ENCODE data around the gene EDC4. TPM values are rescaled to one million over a fixed set of nuclear protein-coding genes. Genes with fewer than 3 reads are reported as not detected.

Gene EDC4
- total and polyA plus RNA-seq, 9 of the 15 experiments (the other 6 are each of a cell fraction or from before 2014, with no cell fraction given) = 1.1 to 131 (median 74.0) TPM

DNA sequence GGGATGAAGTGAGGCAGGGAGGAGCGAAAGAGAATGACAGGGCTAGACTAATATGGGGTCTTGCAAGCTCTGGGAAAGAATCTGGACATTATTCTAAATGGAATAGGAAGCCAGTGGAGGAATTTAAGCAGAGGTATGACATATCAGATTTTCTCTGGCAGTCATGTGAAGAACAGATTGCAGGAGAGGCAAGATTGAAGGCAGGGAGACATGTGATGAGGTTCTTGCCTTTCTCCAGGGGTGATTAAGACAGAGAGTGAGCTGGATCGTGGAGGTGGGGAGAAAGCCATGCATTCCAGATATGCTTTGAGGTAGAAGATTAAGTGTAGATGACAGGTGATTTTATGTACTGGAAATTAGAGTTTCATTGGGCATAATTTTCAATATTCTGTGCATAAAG, 35.0 kb upstream of the EDC4 start:
- Histone ChIP-seq H4K20me1 (replicated peaks; ENCODE audit: control insufficient read depth, insufficient read depth, low read length) (no peaks in the 10 kb centered on the region), H3K4me2 (ENCODE audit: insufficient read depth, low read length) (no peak overlapping the region), H2AFZ (ENCODE audit: low read depth, low read length) (no peak overlapping the region), H3K27me3 (ENCODE audit: control insufficient read depth in 2 of 2, insufficient read depth in 2 of 2, low read length in 2 of 2) (no peaks in the 10 kb centered on the region), H3K9me1 (ENCODE audit: control insufficient read depth, insufficient read depth, low read length) (no peaks in the 10 kb centered on the region), H3K9me3 (replicated peaks; ENCODE audit: control insufficient read depth, insufficient read depth, low read depth, low read length) (no peaks in the 10 kb centered on the region), H3K4me1 (replicated peaks in 1 of 2; ENCODE audit: control insufficient read depth in 2 of 2, insufficient read depth in 2 of 2, low read length in 2 of 2) (peaks cover 13 to 32% of the 10 kb centered on the region in 2 experiments; a peak in 4 of 5 replicates), H3K4me3 (no peak overlapping the region), H3K9ac (ENCODE audit: insufficient read depth in 1 of 2, low read depth in 2 of 2, low read length in 2 of 2) (no peak overlapping the region), H3K27ac (ENCODE audit: extremely low read depth, low read depth, low read length) (no peak overlapping the region), H3K36me3 (ENCODE audit: control insufficient read depth, insufficient read depth, low read length) (no peaks in the 10 kb centered on the region), H3K79me2 (ENCODE audit: control insufficient read depth, insufficient read depth, low read length) (peaks cover 15% of the 10 kb centered on the region)
- FAIRE-seq = no peak
- ChIA-PET CTCF (ENCODE audit: low intra/inter-chr PET ratio) (no interaction called here), POLR2A (interaction anchor here (0.7 kb wide), 1 partner anchor 21 kb away, joined by 3 read pairs; no protein-coding TSS in a partner anchor)
- TF ChIP-seq, protein P1, sequence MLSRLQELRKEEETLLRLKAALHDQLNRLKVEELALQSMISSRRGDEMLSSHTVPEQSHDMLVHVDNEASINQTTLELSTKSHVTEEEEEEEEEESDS (CRISPR knock-in tag; IDR thresholded peaks at IDR 0.05) = no peak
- peak; percentile 75 to 80 for TF ChIP-seq KDM1A (IDR thresholded peaks at IDR 0.05)
- peak in 1 of 2 experiments; percentile 79; a peak in 1 of 4 replicates for TF ChIP-seq RCOR1 (IDR thresholded peaks at IDR 0.05; ENCODE audit: borderline replicate concordance in 1 of 2, low read depth in 2 of 2, low read length in 2 of 2)
- no peak for TF ChIP-seq HMG20B (CRISPR knock-in tag; IDR thresholded peaks at IDR 0.05)
- TF ChIP-seq, protein P2, sequence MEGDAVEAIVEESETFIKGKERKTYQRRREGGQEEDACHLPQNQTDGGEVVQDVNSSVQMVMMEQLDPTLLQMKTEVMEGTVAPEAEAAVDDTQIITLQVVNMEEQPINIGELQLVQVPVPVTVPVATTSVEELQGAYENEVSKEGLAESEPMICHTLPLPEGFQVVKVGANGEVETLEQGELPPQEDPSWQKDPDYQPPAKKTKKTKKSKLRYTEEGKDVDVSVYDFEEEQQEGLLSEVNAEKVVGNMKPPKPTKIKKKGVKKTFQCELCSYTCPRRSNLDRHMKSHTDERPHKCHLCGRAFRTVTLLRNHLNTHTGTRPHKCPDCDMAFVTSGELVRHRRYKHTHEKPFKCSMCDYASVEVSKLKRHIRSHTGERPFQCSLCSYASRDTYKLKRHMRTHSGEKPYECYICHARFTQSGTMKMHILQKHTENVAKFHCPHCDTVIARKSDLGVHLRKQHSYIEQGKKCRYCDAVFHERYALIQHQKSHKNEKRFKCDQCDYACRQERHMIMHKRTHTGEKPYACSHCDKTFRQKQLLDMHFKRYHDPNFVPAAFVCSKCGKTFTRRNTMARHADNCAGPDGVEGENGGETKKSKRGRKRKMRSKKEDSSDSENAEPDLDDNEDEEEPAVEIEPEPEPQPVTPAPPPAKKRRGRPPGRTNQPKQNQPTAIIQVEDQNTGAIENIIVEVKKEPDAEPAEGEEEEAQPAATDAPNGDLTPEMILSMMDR (IDR thresholded peaks at IDR 0.05 in 2 of 3, conservative IDR thresholded peaks at IDR 0.05 in 1 of 3; ENCODE audit: insufficient read depth in 2 of 3, low read depth in 1 of 3, low read length in 3 of 3) = no peak
- TF ChIP-seq DPF2 (IDR thresholded peaks at IDR 0.05) = no peak
- peak in 1 of 2 experiments; percentile 60; a peak in 2 of 4 replicates for TF ChIP-seq HDAC1 (IDR thresholded peaks at IDR 0.05)
- TF ChIP-seq, protein P3, sequence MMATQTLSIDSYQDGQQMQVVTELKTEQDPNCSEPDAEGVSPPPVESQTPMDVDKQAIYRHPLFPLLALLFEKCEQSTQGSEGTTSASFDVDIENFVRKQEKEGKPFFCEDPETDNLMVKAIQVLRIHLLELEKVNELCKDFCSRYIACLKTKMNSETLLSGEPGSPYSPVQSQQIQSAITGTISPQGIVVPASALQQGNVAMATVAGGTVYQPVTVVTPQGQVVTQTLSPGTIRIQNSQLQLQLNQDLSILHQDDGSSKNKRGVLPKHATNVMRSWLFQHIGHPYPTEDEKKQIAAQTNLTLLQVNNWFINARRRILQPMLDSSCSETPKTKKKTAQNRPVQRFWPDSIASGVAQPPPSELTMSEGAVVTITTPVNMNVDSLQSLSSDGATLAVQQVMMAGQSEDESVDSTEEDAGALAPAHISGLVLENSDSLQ (IDR thresholded peaks at IDR 0.05) = 0 out of 2 replicates have a peak, but pooled peaks have one; percentile 12
- TF ChIP-seq, protein P4, sequence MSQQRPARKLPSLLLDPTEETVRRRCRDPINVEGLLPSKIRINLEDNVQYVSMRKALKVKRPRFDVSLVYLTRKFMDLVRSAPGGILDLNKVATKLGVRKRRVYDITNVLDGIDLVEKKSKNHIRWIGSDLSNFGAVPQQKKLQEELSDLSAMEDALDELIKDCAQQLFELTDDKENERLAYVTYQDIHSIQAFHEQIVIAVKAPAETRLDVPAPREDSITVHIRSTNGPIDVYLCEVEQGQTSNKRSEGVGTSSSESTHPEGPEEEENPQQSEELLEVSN (IDR thresholded peaks at IDR 0.05; ENCODE audit: borderline replicate concordance in 1 of 2, extremely low read depth in 1 of 2, insufficient read depth in 1 of 2, insufficient read length in 1 of 2, low read depth in 1 of 2, low read length in 1 of 2, poor library complexity in 1 of 2, severe bottlenecking in 1 of 2) = no peak
- no peak for TF ChIP-seq HMBOX1 (IDR thresholded peaks at IDR 0.05)
- TF ChIP-seq HNRNPH1 (optimal IDR thresholded peaks at IDR 0.05; ENCODE audit: low read depth, low read length) = no peak
- TF ChIP-seq BHLHE40 (IDR thresholded peaks at IDR 0.05; ENCODE audit: low read length) = peak; percentile 18; the same call in 1 of the 2 replicates
- no peak for TF ChIP-seq POLR2AphosphoS5 (IDR thresholded peaks at IDR 0.05; ENCODE audit: control insufficient read depth, insufficient read depth, low read depth, low read length)
- intact Hi-C loops (cut with micrococcal nuclease) = no loop called here
- no peak for ATAC-seq
- BruUV-seq (replicated peaks) = no TSS peak
- WGBS (ENCODE audit: insufficient coverage, low coverage, missing lambda C conversion rate) = 50% methylated on average over 2 of the region's 2 CpGs
- in situ Hi-C loops (cut with MboI) = no loop called here
- no peak for DNase-seq (ENCODE audit: extremely low read depth in 1 of 4, low spot score in 3 of 4)
